HG03159 (cell line): ENCODE measurements around the gene DGLUCY.

Experiments used
- ATAC-seq: cut with Tn5 transposase; IDR thresholded peaks from one replicate; pipeline ENCODE4 v1.9.1; 2021; ENCODE audit warnings: mild to moderate bottlenecking, moderate library complexity; ENCODE audit not compliant: unreplicated experiment

DGLUCY gene

GRCh38 chr14:91273885-91274273 lies 160.0 kb downstream of the DGLUCY start:
- ATAC-seq, result no peak

DNA sequence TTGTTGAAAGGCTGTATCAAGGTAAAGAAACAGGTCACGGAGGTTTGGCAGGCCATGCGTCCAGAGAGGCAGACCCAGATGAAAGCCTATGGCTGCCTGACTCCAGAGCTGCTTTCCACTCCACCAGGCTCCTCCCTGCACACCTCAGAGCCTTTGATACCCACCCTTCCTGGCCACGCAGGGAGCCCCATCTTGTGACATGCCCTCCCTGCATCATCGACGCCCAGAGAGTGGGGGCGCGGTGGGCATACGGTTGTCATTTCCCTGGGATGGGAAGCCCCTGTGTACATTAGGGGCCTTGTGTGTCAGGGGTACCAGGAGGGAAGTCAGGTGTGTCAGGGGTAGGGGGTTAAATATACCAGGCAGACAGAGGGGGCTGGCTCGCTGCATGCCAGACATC lies 160.9 kb downstream of the DGLUCY start:
- ATAC-seq, result no peak
